PC-9 (cell line): ENCODE measurements around the gene GATC.

Source experiments
- CTCF ChIP-seq: fragments of 200-600 bp; sonication (generic); conservative IDR thresholded peaks from 2 replicates; pipeline ENCODE4 v1.6.1; 2017; ENCODE audit warnings: mixed run types, antibody characterized with exemption, mild to moderate bottlenecking, moderate library complexity
- EZH2 ChIP-seq: fragments of 200-600 bp; sonication (generic); IDR thresholded peaks from 2 replicates; pipeline ENCODE4 v1.8.0; 2017; ENCODE audit warnings: antibody characterized with exemption, low read depth

DNA sequence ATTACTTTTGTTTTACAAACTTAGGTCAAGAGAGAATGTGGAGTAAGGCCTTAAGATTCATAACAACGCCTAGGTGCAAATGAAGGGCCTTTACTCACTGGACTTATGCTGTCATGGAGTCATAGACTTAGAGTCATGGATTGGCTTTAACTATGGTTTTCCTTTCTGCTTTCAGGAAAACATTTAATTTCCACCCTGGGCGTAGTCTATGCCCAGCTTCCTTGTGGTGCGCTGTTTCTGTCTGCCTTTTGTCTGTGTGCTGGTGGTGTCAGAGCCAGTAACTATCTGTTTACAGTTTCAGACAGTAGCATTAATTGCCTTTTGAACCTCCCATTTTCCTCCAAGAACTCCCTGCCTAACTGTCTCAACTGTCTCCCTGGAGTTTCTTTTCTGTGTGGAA lies 40.2 kb upstream of the GATC start:
- no peak for TF ChIP-seq CTCF
- no peak for TF ChIP-seq EZH2
